Trophoblast cell (in vitro differentiated cells and primary cell): ENCODE data around the gene ST6GALNAC3.

Source experiments
- DNase-seq, 2 donors: peaks; one replicate each; pipeline ENCODE4 v3.0.0-alpha.2; 2016
- H2AFZ ChIP-seq: 2 replicates; pipeline ENCODE4 v1.6.1; 2013; ENCODE audit warnings: low read length, moderate library complexity, mild to moderate bottlenecking; ENCODE audit not compliant: insufficient read depth, poor library complexity
- H2AK5ac ChIP-seq: 2 replicates; pipeline ENCODE4 v1.6.1; 2013; ENCODE audit warnings: mild to moderate bottlenecking, low read length
- H2BK120ac ChIP-seq: 2 replicates; pipeline ENCODE4 v1.6.1; 2013; ENCODE audit warnings: low read length, mild to moderate bottlenecking, moderate library complexity; ENCODE audit not compliant: insufficient read depth, poor library complexity
- H2BK12ac ChIP-seq: 2 replicates; pipeline ENCODE4 v1.6.1; 2013; ENCODE audit warnings: mild to moderate bottlenecking, low read length, moderate library complexity
- H2BK5ac ChIP-seq: 2 replicates; pipeline ENCODE4 v1.6.1; 2013; ENCODE audit warnings: low read length, low read depth, moderate library complexity, mild to moderate bottlenecking; ENCODE audit not compliant: poor library complexity
- H3K14ac ChIP-seq: 2 replicates; pipeline ENCODE4 v1.6.1; 2013; ENCODE audit warnings: mild to moderate bottlenecking, low read length
- H3K18ac ChIP-seq: 2 replicates; pipeline ENCODE4 v1.6.1; 2013; ENCODE audit warnings: mild to moderate bottlenecking, low read length
- H3K23ac ChIP-seq: 2 replicates; pipeline ENCODE4 v1.6.1; 2013; ENCODE audit warnings: low read length
- H3K27ac ChIP-seq: 2 replicates; pipeline ENCODE4 v1.5.1; 2013; ENCODE audit warnings: low read depth, mild to moderate bottlenecking, inconsistent platforms, low read length, moderate library complexity
- H3K27me3 ChIP-seq: 2 replicates; pipeline ENCODE4 v1.6.1; 2013; ENCODE audit warnings: inconsistent platforms, mild to moderate bottlenecking, low read length, moderate library complexity; ENCODE audit not compliant: insufficient read depth
- H3K36me3 ChIP-seq, 2 experiments: 1 replicate in 1 of 2; 2 replicates in 1 of 2; pipeline ENCODE4 v1.6.1; 2013; ENCODE audit warnings: low read length in 2 of 2, mild to moderate bottlenecking in 2 of 2, moderate library complexity in 1 of 2; ENCODE audit not compliant: insufficient read depth in 2 of 2, control insufficient read depth in 1 of 2
- H3K4ac ChIP-seq: 2 replicates; pipeline ENCODE4 v1.6.1; 2013; ENCODE audit warnings: low read depth, mild to moderate bottlenecking, low read length, moderate library complexity
- H3K4me1 ChIP-seq, 2 experiments: 1 replicate in 1 of 2; 2 replicates in 1 of 2; pipeline ENCODE4 v1.6.1; 2013; ENCODE audit warnings: low read length in 2 of 2, mild to moderate bottlenecking in 2 of 2, moderate library complexity in 1 of 2; ENCODE audit not compliant: insufficient read depth in 2 of 2, control insufficient read depth in 1 of 2
- H3K4me2 ChIP-seq: 2 replicates; pipeline ENCODE4 v1.6.1; 2013; ENCODE audit warnings: inconsistent platforms, mild to moderate bottlenecking, low read length, moderate library complexity
- H3K4me3 ChIP-seq: 2 replicates; pipeline ENCODE4 v1.5.1; 2013; ENCODE audit warnings: mild to moderate bottlenecking, low read depth, low read length, inconsistent platforms
- H3K79me1 ChIP-seq: one replicate; pipeline ENCODE4 v1.6.1; 2013; ENCODE audit warnings: low read length
- H3K79me2 ChIP-seq: 2 replicates; pipeline ENCODE4 v1.6.1; 2013; ENCODE audit warnings: low read length, mild to moderate bottlenecking; ENCODE audit not compliant: control insufficient read depth, insufficient read depth, poor library complexity
- H3K9ac ChIP-seq: 2 replicates; pipeline ENCODE4 v1.6.1; 2013; ENCODE audit warnings: mild to moderate bottlenecking, low read length
- H3K9me3 ChIP-seq: 2 replicates; pipeline ENCODE4 v1.6.1; 2013; ENCODE audit warnings: low read depth, mild to moderate bottlenecking, control low read depth, inconsistent platforms, low read length; ENCODE audit not compliant: insufficient read depth
- H4K12ac ChIP-seq: 2 replicates; pipeline ENCODE4 v1.6.1; 2013; ENCODE audit warnings: low read depth, mild to moderate bottlenecking, low read length, moderate library complexity
- H4K8ac ChIP-seq: 2 replicates; pipeline ENCODE4 v1.6.1; 2013; ENCODE audit warnings: low read depth, mild to moderate bottlenecking, low read length, moderate library complexity
- H4K91ac ChIP-seq: one replicate; pipeline ENCODE4 v1.6.1; 2013; ENCODE audit warnings: low read depth, mild to moderate bottlenecking, low read length, moderate library complexity
- WGBS: extraction: QIAGEN DNeasy Blood & Tissue Kit; methylation state at CpG from one replicate; pipeline ENCODE4 v1.1.7; 2013; ENCODE audit warnings: missing lambda C conversion rate; ENCODE audit not compliant: insufficient read length, insufficient coverage; ENCODE audit errors: extremely low coverage; 5-methylcytosine and 5-hydroxymethylcytosine counted together

The ST6GALNAC3 gene

DNA sequence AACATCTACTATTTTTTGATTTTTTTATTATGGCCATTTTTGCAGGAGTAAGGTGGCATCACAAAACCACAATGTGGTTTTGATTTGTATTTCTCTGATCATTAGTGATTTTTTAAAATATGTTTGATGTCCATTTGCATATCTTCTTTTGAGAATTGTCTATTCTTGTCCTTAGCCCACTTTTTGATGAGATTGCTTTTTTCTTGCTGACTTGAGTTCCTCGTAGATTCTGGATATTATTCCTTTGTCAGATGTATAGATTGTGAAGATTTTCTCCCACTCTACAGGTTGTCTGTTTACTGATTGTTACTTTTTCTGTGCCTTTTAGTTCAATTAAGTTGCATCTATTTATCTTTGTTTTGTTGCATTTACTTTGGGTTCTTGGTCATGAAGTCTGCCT, 375.7 kb downstream of the ST6GALNAC3 start:
- Histone ChIP-seq H3K23ac (no peak overlapping the region), H4K8ac (no peak overlapping the region), H2AK5ac (no peak overlapping the region), H3K79me1 (no peaks in the 10 kb centered on the region), H2AFZ (no peak overlapping the region), H3K4me2 (no peak overlapping the region), H3K18ac (no peak overlapping the region), H3K9ac (no peak overlapping the region), H3K27ac (no peak overlapping the region), H2BK5ac (no peak overlapping the region), H4K91ac (no peak overlapping the region), H3K4me3 (no peak overlapping the region), H3K79me2 (no peaks in the 10 kb centered on the region), H3K9me3 (no peaks in the 10 kb centered on the region), H3K4me1 (no peaks in the 10 kb centered on the region), H3K14ac (no peak overlapping the region), H2BK120ac (no peak overlapping the region), H3K36me3 (peaks cover 0 to 2% of the 10 kb centered on the region in 2 experiments), H4K12ac (no peak overlapping the region), H3K4ac (no peak overlapping the region), H3K27me3 (no peaks in the 10 kb centered on the region), H2BK12ac (no peak overlapping the region)
- no CpG with 5 or more reads among the region's 1 CpG for WGBS
- no peak for DNase-seq

DNA sequence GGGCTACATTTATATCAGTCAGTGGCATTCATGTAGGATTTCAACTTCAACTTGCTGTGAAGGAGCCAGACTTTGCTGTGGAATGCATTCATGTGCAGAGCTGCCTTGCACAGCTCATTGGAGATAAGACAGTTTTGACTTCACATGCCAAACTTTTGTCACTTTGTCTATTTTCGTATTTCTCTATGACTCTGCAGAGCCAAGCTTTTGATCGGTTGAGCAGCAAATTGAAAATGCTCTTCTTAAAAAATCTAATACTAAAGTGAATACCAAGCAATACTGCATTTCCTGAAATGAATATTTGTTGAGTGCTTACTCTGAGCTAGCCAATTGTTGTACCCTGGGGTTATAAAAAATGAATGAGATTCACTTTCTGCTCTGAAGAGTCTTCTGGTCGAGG, 388.7 kb downstream of the ST6GALNAC3 start:
- no peak overlapping the region for H3K18ac ChIP-seq
- no peak overlapping the region for H3K9ac ChIP-seq
- H3K14ac ChIP-seq, result no peak overlapping the region
- no peak overlapping the region for H4K12ac ChIP-seq
- no peaks in the 10 kb centered on the region for H3K36me3 ChIP-seq
- no peak overlapping the region for H4K91ac ChIP-seq
- DNase-seq, result no peak
- no peaks in the 10 kb centered on the region for H3K9me3 ChIP-seq
- no peak overlapping the region for H3K4ac ChIP-seq
- no CpG with 5 or more reads among the region's 3 CpGs for WGBS
- H2BK5ac ChIP-seq, result no peak overlapping the region
- H3K79me1 ChIP-seq, result no peaks in the 10 kb centered on the region
- no peak overlapping the region for H2AK5ac ChIP-seq
- H2AFZ ChIP-seq, result no peak overlapping the region
- H3K27ac ChIP-seq, result no peak overlapping the region
- no peak overlapping the region for H3K4me3 ChIP-seq
- H2BK120ac ChIP-seq, result no peak overlapping the region
- no peak overlapping the region for H3K23ac ChIP-seq
- no peaks in the 10 kb centered on the region for H3K27me3 ChIP-seq
- H3K79me2 ChIP-seq, result no peaks in the 10 kb centered on the region
- no peak overlapping the region for H3K4me2 ChIP-seq
- no peaks in the 10 kb centered on the region for H3K4me1 ChIP-seq
- H4K8ac ChIP-seq, result no peak overlapping the region
- H2BK12ac ChIP-seq, result no peak overlapping the region

GRCh38 chr1:76463849-76464248, 389.3 kb downstream of the ST6GALNAC3 start:
- H2BK5ac ChIP-seq, result no peak overlapping the region
- H3K4me2 ChIP-seq, result no peak overlapping the region
- no peaks in the 10 kb centered on the region for H3K27me3 ChIP-seq
- no peak overlapping the region for H2AK5ac ChIP-seq
- no peak overlapping the region for H4K12ac ChIP-seq
- no peaks in the 10 kb centered on the region for H3K79me2 ChIP-seq
- H4K91ac ChIP-seq, result no peak overlapping the region
- H3K4me3 ChIP-seq, result peak overlapping the region; percentile 12
- no CpG with 5 or more reads among the region's 3 CpGs for WGBS
- DNase-seq, result no peak
- no peak overlapping the region for H3K9ac ChIP-seq
- H2AFZ ChIP-seq, result no peak overlapping the region
- no peaks in the 10 kb centered on the region for H3K36me3 ChIP-seq
- H3K23ac ChIP-seq, result no peak overlapping the region
- no peaks in the 10 kb centered on the region for H3K4me1 ChIP-seq
- H3K79me1 ChIP-seq, result no peaks in the 10 kb centered on the region
- no peak overlapping the region for H2BK120ac ChIP-seq
- no peak overlapping the region for H3K4ac ChIP-seq
- no peak overlapping the region for H2BK12ac ChIP-seq
- no peak overlapping the region for H4K8ac ChIP-seq
- H3K14ac ChIP-seq, result no peak overlapping the region
- H3K27ac ChIP-seq, result no peak overlapping the region
- H3K9me3 ChIP-seq, result no peaks in the 10 kb centered on the region
- no peak overlapping the region for H3K18ac ChIP-seq

DNA sequence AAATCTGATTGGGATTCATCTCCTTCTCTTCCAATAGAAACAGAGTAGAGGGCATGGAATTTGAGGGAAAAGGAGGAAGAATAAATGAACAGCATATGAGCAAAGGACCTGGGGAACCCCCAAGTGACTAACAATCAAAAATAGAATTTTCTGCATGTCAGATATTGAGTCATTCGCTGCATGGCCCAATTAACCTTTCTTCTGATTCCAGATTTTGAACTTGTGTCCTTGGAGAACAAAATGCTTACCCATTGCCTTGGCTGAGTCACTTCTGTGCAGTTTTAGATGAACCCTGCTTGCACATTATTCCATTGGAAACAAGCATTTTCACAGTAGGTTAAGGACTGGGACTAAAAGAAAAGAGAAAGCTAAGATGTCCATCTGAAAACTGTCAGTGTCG, 390.5 kb downstream of the ST6GALNAC3 start:
- no peak overlapping the region for H3K23ac ChIP-seq
- no peak overlapping the region for H2BK120ac ChIP-seq
- no peak overlapping the region for H3K27ac ChIP-seq
- no peak overlapping the region for H3K9ac ChIP-seq
- H3K18ac ChIP-seq, result no peak overlapping the region
- H3K4me3 ChIP-seq, result no peak overlapping the region
- no peaks in the 10 kb centered on the region for H3K79me2 ChIP-seq
- H3K9me3 ChIP-seq, result no peaks in the 10 kb centered on the region
- no peak overlapping the region for H4K12ac ChIP-seq
- no peak overlapping the region for H2BK12ac ChIP-seq
- no peak overlapping the region for H2AFZ ChIP-seq
- H3K79me1 ChIP-seq, result no peaks in the 10 kb centered on the region
- no CpG with 5 or more reads among the region's 2 CpGs for WGBS
- H3K4ac ChIP-seq, result no peak overlapping the region
- H4K91ac ChIP-seq, result no peak overlapping the region
- no peaks in the 10 kb centered on the region for H3K27me3 ChIP-seq
- H4K8ac ChIP-seq, result no peak overlapping the region
- no peak overlapping the region for H2BK5ac ChIP-seq
- no peak for DNase-seq
- H3K4me1 ChIP-seq, result no peaks in the 10 kb centered on the region
- no peak overlapping the region for H3K4me2 ChIP-seq
- H3K14ac ChIP-seq, result no peak overlapping the region
- H3K36me3 ChIP-seq, result no peaks in the 10 kb centered on the region
- no peak overlapping the region for H2AK5ac ChIP-seq
